Measurements from ENCODE around the gene NETO1.

Gene NETO1

DNA sequence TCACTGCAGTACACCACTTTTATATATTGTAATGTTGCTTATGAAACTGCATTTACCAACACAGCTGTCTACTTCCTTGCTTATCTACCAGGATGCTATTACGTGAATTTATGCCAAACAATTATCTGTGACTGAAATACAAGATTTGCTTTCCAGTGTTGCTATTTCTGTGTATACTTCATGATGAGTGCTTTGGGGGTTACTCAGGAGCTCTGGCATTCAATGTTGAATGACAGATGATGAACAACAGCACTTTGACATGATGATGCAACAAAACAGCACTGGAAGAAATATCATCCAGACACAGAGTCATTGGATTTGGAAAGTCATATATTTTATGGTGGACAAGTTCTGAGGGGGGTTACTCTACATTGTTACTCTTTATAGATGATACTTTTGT lies 125.8 kb downstream of the NETO1 start:
- TF ChIP-seq CTCF (IDR thresholded peaks at IDR 0.05) = no peak
- no peak for DNase-seq (ENCODE audit: low spot score)

DNA sequence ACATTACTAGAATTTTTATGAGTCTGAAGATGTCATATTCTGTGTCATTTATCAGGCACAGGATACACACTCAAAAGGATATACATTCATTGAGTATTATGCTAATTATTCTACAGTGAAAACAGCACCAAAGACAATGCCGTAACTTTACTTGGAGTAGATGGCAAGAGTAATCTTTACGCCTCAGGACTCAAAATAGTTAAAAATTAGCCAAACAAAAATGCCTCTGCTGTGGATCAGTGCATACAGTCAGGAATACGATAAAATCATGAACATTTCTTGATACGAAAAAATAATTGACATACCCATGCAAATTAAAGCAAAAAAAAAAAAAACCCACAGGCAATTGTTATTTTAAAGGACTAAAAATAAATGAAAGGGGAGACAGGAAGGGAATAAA lies 129.7 kb downstream of the NETO1 start:
- DNase-seq (ENCODE audit: low spot score) = no peak
- no peak overlapping the region for H3K4me3 ChIP-seq
- TF ChIP-seq CTCF (IDR thresholded peaks at IDR 0.05) = no peak
- H3K27ac ChIP-seq = no peak overlapping the region

More for the DNA sequence above, 125.8 kb downstream of the NETO1 start:
- H3K4me3 ChIP-seq = no peak overlapping the region
- H3K27ac ChIP-seq = no peak overlapping the region

- no peak for DNase-seq (ENCODE audit: low spot score)
- Histone ChIP-seq H3K27ac (no peak overlapping the region), H3K4me3 (no peak overlapping the region)
- TF ChIP-seq CTCF (IDR thresholded peaks at IDR 0.05) = no peak
These were observed 140.0 kb downstream of the NETO1 start for GRCh38 chr18:72727776-72728175.

DNA sequence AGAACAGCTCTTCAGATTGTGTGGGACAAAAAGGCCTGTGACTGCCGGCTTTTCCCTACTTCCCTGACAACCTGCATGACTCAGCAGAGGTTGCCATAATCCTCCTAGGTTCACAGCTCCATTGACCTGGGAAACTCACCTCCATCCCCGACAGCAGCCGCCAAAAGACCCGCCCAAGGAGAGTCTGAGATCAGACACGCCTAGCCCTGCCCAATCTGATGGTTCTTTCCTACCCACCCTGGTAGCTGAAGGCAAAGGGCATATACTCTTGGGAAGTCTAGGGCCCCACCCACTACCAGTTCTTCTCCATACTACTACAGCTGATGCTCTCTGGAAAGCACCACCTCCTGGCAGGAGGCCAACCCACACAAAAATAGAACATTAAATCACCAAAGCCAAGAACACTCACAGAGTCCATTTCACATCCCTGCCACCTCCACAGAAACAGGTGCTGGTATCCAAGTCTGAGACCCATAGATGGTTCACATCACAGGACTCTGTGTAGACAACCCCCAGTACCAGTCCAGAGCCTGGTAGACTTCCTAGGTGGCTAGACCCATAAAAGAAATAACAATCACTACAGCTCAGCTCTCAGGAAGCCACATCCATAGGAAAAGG lies 140.6 kb downstream of the NETO1 start:
- TF ChIP-seq CTCF (IDR thresholded peaks at IDR 0.05) = no peak
- Histone ChIP-seq H3K27ac (no peak overlapping the region), H3K4me3 (no peak overlapping the region)
- DNase-seq (ENCODE audit: low spot score) = no peak

DNA sequence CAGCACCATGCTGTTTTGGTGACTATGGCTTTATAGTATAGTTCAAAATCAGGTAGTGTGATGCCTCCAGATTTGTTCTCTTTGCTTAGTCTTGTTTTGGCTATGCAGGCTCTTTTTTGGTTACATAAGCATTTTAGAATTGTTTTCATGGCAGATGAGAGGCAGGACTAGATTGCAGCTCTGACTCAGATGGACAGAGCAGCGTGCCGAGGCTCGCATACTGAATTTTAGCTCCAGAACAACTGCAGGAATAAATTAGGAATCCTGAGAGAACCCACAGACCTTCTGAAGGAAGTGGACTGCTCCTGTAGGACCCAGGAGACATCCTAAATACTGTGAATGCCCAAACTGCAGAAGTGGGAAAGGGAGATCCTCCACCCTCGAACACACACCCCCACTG lies 141.6 kb downstream of the NETO1 start:
- H3K27ac ChIP-seq = no peak overlapping the region
- no peak for TF ChIP-seq CTCF (IDR thresholded peaks at IDR 0.05)

GRCh38 chr18:72721330-72721729 lies 146.5 kb downstream of the NETO1 start:
- TF ChIP-seq CTCF (IDR thresholded peaks at IDR 0.05) = no peak
- DNase-seq (ENCODE audit: low spot score) = no peak
- H3K27ac ChIP-seq = no peak overlapping the region
- no peak overlapping the region for H3K4me3 ChIP-seq

More for the DNA sequence above, 141.6 kb downstream of the NETO1 start:
- no peak for DNase-seq (ENCODE audit: low spot score)
- no peak overlapping the region for H3K4me3 ChIP-seq

DNA sequence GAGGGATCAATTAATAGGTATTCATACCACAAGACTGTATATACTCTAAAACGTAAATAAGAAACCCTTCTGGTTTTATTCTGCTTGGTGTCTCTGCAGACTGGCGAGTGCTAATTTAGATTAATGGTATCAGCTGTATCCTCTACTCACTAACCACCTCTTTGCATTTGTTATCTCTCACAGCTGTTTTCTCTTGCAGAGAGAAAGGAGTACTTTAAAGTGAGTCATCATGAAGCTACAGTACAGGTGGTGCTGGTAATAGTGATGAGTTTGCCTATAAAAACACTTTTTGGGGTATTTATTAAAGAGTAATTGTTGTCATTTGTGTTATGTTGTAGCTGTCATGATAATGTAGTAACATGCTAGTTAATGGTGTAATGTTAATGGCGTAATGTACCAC lies 147.7 kb downstream of the NETO1 start:
- no peak for DNase-seq (ENCODE audit: low spot score)
- TF ChIP-seq CTCF (IDR thresholded peaks at IDR 0.05) = no peak
- H3K4me3 ChIP-seq = no peak overlapping the region
- no peak overlapping the region for H3K27ac ChIP-seq
